Neural cell (in vitro differentiated cells): ENCODE results near the gene AGPAT4.

Source experiments
- MXI1 ChIP-seq: fragments of 450-650 bp; conservative IDR thresholded peaks from 2 replicates; pipeline ENCODE4 v1.6.1; 2014; ENCODE audit warnings: antibody characterized with exemption, mild to moderate bottlenecking; ENCODE audit not compliant: poor library complexity, severe bottlenecking
- TF ChIP-seq, protein P1 (sequence below): fragments of 450-650 bp; IDR thresholded peaks from 2 replicates; pipeline ENCODE4 v1.5.1; 2014; ENCODE audit warnings: antibody characterized with exemption, mild to moderate bottlenecking, moderate library complexity; ENCODE audit not compliant: poor library complexity, severe bottlenecking

GRCh38 chr6:161239001-161239400 lies 34.9 kb downstream of the AGPAT4 start:
- TF ChIP-seq, protein P1, sequence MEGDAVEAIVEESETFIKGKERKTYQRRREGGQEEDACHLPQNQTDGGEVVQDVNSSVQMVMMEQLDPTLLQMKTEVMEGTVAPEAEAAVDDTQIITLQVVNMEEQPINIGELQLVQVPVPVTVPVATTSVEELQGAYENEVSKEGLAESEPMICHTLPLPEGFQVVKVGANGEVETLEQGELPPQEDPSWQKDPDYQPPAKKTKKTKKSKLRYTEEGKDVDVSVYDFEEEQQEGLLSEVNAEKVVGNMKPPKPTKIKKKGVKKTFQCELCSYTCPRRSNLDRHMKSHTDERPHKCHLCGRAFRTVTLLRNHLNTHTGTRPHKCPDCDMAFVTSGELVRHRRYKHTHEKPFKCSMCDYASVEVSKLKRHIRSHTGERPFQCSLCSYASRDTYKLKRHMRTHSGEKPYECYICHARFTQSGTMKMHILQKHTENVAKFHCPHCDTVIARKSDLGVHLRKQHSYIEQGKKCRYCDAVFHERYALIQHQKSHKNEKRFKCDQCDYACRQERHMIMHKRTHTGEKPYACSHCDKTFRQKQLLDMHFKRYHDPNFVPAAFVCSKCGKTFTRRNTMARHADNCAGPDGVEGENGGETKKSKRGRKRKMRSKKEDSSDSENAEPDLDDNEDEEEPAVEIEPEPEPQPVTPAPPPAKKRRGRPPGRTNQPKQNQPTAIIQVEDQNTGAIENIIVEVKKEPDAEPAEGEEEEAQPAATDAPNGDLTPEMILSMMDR: no peak
- no peak for TF ChIP-seq MXI1
